GM13977 (cell line): ENCODE measurements around the gene BMPR1B.

Source experiments
- DNase-seq: peaks from one replicate; pipeline ENCODE4 v3.0.0; 2012; ENCODE audit warnings: low spot score
- in situ Hi-C: fragments of 300-500 bp; cut with MboI; formaldehyde crosslinking; loops from one replicate; pipeline ENCODE4 v1.12.0; 2022; ENCODE audit warnings: low sequenced_read_pairs, low pct_unique_long_range_greater_than_20kb, mixed read lengths, inconsistent platforms; ENCODE audit not compliant: unreplicated experiment
- TF ChIP-seq, protein P1 (sequence below): IDR thresholded peaks from 2 replicates; pipeline ENCODE4 v1.5.1; 2012; ENCODE audit warnings: mild to moderate bottlenecking, control low read depth; ENCODE audit not compliant: insufficient read depth; ENCODE audit errors: extremely low read depth, missing control alignments

The BMPR1B gene

DNA sequence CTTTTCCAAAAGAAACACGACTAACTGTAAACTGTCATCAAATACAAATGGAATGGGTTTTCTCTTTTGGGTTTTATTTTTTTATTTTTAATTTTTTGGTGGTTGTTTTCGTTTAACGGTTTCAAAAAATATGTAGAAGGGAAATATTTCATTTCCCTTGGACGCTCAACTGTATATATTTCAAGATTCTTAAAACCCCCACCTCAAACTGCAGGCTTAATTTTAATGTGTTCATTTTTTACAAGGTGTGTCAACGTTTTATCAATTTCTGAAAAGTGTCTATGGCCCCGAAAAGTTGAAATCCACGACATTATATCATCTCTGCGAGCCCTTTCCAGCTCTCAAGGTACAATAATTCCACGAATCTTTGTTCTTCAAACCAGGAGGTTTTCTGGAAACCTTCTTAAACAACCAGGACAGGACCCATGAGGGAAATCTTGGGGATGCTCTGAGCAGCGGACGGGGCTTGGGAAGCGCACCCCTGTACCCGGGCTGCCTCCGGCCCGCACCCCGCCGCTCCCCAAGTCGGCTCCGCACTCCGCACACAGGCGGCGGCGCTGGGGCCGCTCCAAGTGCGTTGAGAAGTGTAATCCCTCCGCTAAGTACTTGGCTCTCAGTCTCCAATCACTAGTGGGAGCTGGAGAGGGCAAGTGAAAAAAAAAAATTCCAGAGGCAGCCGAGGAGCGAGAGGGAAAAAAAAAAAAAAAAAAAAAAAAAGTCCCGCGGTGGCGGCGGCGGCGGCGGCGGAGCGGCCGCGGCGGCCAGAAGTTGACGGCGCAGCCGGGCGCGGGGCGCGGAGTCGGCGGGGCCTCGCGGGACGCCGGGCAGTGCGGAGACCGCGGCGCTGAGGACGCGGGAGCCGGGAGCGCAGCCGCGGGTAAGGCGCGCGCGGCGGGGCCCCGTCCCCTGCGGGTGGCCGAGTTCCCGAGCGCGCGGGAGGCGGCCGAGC lies at the start of gene BMPR1B:
Gene BMPR1B, plus strand, starts transcription at position 764 of the 949 bp plus-strand sequence. CDS start 346,470 bp downstream, outside the sequence.
- DNase-seq: no peak
- in situ Hi-C loops: no loop called here
- TF ChIP-seq, protein P1, sequence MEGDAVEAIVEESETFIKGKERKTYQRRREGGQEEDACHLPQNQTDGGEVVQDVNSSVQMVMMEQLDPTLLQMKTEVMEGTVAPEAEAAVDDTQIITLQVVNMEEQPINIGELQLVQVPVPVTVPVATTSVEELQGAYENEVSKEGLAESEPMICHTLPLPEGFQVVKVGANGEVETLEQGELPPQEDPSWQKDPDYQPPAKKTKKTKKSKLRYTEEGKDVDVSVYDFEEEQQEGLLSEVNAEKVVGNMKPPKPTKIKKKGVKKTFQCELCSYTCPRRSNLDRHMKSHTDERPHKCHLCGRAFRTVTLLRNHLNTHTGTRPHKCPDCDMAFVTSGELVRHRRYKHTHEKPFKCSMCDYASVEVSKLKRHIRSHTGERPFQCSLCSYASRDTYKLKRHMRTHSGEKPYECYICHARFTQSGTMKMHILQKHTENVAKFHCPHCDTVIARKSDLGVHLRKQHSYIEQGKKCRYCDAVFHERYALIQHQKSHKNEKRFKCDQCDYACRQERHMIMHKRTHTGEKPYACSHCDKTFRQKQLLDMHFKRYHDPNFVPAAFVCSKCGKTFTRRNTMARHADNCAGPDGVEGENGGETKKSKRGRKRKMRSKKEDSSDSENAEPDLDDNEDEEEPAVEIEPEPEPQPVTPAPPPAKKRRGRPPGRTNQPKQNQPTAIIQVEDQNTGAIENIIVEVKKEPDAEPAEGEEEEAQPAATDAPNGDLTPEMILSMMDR: no peak

DNA sequence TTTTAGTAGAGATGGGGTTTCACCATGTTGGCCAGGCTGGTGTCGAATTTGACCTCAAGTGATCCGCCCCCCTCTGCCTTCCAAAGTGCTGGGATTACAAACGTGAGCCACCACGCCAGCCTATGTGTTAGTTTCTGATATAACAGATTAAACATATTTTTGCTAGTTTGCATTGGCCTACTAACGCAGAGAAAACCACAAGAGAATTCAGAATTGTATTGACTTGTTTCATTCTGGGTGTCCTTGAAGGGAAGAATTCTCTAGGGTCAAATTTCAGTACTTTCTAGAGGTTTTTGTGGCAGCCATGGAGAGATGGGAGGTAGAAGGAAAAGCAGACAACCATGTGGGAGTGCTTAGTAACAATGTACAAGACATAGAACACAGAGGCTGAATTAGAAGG lies 46.1 kb upstream of the BMPR1B start:
- DNase-seq: no peak
- TF ChIP-seq, protein P1: no peak
- in situ Hi-C loops: no loop called here

DNA sequence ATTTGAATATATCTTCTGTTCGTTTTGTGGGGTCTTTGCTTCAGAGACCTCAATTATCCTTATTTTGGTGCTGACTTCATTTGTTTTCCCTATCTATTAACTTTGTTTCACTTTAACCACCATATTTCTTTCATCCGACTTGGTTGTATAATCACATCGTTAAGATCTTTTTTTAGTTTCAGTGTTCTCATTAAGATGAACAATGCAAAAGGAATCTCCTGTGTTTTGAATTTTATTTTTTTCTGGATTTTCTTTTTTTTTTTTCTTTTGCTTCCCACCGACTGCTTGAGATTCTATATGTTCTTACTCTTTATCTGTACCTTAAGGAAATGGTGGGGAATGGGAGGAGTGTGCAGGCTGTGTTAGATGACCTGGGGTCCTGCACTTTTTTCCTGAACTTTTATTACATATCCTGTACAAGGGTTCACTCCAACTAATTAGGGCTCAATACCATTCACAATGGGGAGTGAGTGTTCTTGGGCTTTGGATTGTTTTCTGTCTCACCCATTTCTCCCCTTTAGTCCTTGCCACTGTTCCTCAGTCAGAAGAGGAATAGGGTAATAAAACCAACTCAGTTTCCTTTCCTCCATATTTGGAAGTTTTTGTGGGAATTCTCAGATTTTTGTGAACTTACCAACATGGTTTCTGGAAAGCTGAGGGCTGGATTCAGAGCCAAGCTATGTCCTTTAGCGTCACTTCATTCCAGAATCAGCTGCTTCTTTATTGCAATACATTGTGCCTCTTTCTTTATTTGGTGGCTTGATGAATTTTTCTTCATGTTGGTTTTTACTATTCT lies 43.2 kb upstream of the BMPR1B start:
- TF ChIP-seq, protein P1: no peak
- in situ Hi-C loops: no loop called here
- no peak for DNase-seq

DNA sequence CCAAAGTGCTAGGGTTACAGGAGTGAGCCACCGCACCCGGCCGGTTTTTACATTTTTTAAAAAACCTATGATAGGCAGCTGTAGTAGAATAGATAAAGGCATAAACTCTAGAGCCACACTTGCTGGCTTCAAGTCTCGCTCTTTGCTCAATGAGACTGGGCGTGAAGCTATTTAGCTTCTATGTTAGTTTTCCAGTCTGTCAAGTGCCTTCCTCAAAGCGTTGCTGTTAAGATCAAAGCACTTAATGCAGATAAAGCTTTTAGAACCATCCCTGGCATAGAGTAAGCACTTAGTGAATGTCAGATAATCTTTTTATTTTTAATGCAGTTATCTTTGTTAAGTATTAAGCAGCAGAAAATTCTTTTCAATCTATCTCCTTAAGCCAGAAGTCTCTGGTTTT lies 42.0 kb upstream of the BMPR1B start:
- TF ChIP-seq, protein P1: no peak
- in situ Hi-C loops: no loop called here

DNA sequence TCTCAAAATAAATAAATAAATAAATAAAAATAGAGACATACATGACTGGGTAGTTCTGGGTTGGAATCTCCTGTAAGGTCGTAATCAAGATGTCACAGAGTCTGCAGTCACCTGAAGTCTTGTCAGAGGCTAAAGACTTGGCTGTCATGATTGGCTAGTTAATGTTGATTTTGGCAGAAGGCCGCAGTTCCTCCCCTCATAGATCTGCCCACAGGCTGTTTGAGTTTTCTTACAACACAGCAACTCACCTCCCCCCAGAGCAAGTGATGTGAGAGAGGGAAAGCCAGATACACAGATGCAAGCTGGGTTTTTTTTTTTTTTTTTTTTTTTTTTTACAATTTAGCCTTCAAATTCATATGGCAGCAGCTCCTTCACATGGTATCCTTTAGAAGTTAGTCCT lies 36.4 kb upstream of the BMPR1B start:
- in situ Hi-C loops: no loop called here
- no peak for DNase-seq
- TF ChIP-seq, protein P1: no peak

More for the DNA sequence above, 42.0 kb upstream of the BMPR1B start:
- no peak for DNase-seq

DNA sequence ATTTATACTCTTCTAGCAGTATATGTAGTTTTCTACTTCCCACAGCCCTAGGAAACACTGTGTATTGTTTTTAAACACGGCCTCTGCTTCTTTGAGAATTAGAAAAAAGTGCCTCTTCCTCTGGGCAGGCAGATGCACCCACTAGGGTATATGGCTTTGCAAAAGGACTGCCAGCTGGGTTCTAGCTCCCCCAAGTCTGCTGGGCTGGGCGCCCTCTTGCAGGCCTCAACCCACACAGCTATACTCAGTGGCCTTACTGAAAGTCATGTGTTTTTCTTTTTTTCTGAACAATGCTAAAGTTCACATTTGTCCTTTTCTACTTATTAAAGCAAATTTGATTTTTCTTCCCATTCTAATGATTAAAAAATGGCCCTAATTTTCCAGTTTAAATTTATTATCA lies 35.5 kb upstream of the BMPR1B start:
- in situ Hi-C loops: no loop called here
- no peak for DNase-seq
- TF ChIP-seq, protein P1: no peak
